ENCODE data around the gene TRPC6. TPM values are rescaled to one million over a fixed set of nuclear protein-coding genes. Genes with fewer than 3 reads are reported as not detected.
"Not testable (repeated sequence)": the region's sequence is repeated elsewhere in the genome, so short reads cannot be mapped to it uniquely, and the experiment has no call there.

The TRPC6 gene
- total RNA-seq, 1 donor from 2014 or later: 0.79 TPM

- no peak for FAIRE-seq
- TF ChIP-seq, protein P1, sequence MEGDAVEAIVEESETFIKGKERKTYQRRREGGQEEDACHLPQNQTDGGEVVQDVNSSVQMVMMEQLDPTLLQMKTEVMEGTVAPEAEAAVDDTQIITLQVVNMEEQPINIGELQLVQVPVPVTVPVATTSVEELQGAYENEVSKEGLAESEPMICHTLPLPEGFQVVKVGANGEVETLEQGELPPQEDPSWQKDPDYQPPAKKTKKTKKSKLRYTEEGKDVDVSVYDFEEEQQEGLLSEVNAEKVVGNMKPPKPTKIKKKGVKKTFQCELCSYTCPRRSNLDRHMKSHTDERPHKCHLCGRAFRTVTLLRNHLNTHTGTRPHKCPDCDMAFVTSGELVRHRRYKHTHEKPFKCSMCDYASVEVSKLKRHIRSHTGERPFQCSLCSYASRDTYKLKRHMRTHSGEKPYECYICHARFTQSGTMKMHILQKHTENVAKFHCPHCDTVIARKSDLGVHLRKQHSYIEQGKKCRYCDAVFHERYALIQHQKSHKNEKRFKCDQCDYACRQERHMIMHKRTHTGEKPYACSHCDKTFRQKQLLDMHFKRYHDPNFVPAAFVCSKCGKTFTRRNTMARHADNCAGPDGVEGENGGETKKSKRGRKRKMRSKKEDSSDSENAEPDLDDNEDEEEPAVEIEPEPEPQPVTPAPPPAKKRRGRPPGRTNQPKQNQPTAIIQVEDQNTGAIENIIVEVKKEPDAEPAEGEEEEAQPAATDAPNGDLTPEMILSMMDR (IDR thresholded peaks at IDR 0.05; ENCODE audit: insufficient read depth, low read length, severe bottlenecking): no peak
- H3K36me3 ChIP-seq (ENCODE audit: control insufficient read depth, insufficient read depth, low read length): no peaks in the 10 kb centered on the region
- no peak for DNase-seq (ENCODE audit: low read depth)
- H3K27me3 ChIP-seq (ENCODE audit: control insufficient read depth, insufficient read depth, low read length): no peaks in the 10 kb centered on the region
- H3K4me3 ChIP-seq (ENCODE audit: low read depth, low read length): no peak overlapping the region
Measured at GRCh38 chr11:101466352-101466751, 117.5 kb downstream of the TRPC6 start.

GRCh38 chr11:101464388-101464787 is 119.4 kb downstream of the TRPC6 start:
- FAIRE-seq; DNase-seq (ENCODE audit: low read depth); H3K4me3 ChIP-seq (ENCODE audit: low read depth, low read length); H3K36me3 ChIP-seq (ENCODE audit: control insufficient read depth, insufficient read depth, low read length); H3K27me3 ChIP-seq (ENCODE audit: control insufficient read depth, insufficient read depth, low read length): not testable (repeated sequence)

DNA sequence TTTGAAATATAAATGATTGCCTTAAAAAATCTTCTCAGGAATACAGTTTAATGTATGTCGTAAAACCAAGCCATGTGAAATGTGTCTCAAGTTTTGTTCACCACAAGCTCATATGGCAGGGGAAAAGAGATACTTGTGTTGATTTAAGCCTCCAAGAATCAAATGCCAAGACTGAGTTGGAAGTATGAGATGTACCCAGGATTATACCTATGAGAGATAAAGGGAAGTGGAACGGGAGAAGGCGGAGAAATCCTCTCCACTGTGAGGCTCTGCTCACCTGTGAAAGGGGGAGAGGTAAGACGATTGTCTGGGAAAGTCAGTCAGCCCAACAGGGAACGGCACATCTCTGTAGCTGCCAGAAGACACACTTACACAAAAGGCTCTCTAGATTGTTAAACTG is 124.8 kb downstream of the TRPC6 start:
- FAIRE-seq (no peak), DNase-seq (ENCODE audit: low read depth) (no peak)
- TF ChIP-seq, protein P1 (IDR thresholded peaks at IDR 0.05; ENCODE audit: insufficient read depth, low read length, severe bottlenecking): no peak
- Histone ChIP-seq H3K27me3 (ENCODE audit: control insufficient read depth, insufficient read depth, low read length) (no peaks in the 10 kb centered on the region), H3K36me3 (ENCODE audit: control insufficient read depth, insufficient read depth, low read length) (no peaks in the 10 kb centered on the region), H3K4me3 (ENCODE audit: low read depth, low read length) (no peak overlapping the region)

DNA sequence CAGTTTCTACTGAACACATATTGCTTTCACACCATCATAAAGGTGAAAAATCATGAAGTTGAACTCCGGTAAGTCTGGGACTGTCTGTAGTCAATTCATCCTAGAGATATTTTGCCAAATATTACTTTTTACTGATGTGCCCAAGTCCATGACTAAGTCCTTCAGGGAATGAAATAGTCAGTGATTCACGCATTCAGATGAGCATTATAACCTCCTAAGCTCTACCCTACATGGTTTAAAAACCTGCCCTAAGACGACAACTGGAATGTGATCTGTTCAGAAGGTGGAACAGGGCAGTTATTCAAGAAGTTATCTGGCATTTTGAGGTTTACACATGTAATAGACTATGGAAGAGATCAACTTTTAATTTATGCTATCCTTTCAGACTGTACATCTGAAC is 125.6 kb downstream of the TRPC6 start:
- TF ChIP-seq, protein P1 (IDR thresholded peaks at IDR 0.05; ENCODE audit: insufficient read depth, low read length, severe bottlenecking): no peak
- Histone ChIP-seq H3K27me3 (ENCODE audit: control insufficient read depth, insufficient read depth, low read length) (no peaks in the 10 kb centered on the region), H3K36me3 (ENCODE audit: control insufficient read depth, insufficient read depth, low read length) (no peaks in the 10 kb centered on the region), H3K4me3 (ENCODE audit: low read depth, low read length) (no peak overlapping the region)
- FAIRE-seq: no peak
- peak; percentile 69 for DNase-seq (ENCODE audit: low read depth)

DNA sequence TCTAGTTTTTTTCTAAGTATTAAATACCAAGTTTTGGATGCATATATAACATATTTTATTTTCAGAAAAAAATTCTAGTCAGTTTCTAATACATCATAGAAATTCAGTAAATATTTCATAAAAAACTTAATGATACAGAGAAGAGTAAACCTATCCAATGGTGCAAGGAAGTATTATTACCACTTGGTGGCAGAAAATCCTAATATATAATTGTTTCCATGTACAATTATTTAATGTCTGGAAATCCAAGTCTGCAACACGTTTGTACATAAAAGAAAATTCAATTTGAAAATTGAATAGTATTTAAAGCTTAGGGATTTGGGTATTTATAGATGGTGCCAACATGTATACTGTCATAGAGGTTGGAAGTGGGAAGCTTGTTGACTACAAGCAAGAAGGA is 127.0 kb downstream of the TRPC6 start:
- Histone ChIP-seq H3K36me3 (ENCODE audit: control insufficient read depth, insufficient read depth, low read length) (no peaks in the 10 kb centered on the region), H3K4me3 (ENCODE audit: low read depth, low read length) (no peak overlapping the region), H3K27me3 (ENCODE audit: control insufficient read depth, insufficient read depth, low read length) (no peaks in the 10 kb centered on the region)
- TF ChIP-seq, protein P1 (IDR thresholded peaks at IDR 0.05; ENCODE audit: insufficient read depth, low read length, severe bottlenecking): no peak
- DNase-seq (ENCODE audit: low read depth): peak; percentile 55
- FAIRE-seq: no peak

DNA sequence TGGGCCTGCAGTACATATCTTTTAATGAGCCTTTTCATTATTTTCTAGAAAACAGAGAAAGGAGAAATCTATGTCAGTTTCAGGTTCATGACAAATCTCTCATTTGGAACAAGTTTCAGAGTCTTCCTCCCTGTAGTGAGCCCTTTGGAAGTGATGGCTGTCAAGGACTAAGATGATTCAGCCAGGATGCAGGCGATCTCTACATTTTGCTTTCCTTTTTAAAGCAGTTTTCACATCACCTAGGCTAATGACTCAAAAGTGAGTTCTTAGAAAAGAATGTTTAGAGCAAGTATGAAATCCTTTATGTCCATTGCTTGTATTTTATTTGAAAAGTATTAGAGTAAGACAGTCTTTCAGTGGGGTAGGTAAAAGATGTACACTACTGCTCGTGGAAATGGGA is 130.1 kb downstream of the TRPC6 start:
- DNase-seq (ENCODE audit: low read depth) (peak; percentile 72), FAIRE-seq (no peak)
- H3K36me3 ChIP-seq (ENCODE audit: control insufficient read depth, insufficient read depth, low read length): no peaks in the 10 kb centered on the region
- TF ChIP-seq, protein P1 (IDR thresholded peaks at IDR 0.05; ENCODE audit: insufficient read depth, low read length, severe bottlenecking): no peak
- no peaks in the 10 kb centered on the region for H3K27me3 ChIP-seq (ENCODE audit: control insufficient read depth, insufficient read depth, low read length)
- no peak overlapping the region for H3K4me3 ChIP-seq (ENCODE audit: low read depth, low read length)

Measured in bronchial epithelial cell (primary cell).